T-helper 1 cell (primary cell): ENCODE measurements around the gene CDKN2AIP.

ENCODE experiments used
- DNase-seq, 5 donors: peaks; one replicate each; pipeline ENCODE4 v3.0.0-alpha.2; 2012 to 2020
- total RNA-seq, 4 donors: gene quantifications; one replicate each; lab custom pipeline; 2026; lab: John Stamatoyannopoulos, UW

Gene CDKN2AIP, protein sequence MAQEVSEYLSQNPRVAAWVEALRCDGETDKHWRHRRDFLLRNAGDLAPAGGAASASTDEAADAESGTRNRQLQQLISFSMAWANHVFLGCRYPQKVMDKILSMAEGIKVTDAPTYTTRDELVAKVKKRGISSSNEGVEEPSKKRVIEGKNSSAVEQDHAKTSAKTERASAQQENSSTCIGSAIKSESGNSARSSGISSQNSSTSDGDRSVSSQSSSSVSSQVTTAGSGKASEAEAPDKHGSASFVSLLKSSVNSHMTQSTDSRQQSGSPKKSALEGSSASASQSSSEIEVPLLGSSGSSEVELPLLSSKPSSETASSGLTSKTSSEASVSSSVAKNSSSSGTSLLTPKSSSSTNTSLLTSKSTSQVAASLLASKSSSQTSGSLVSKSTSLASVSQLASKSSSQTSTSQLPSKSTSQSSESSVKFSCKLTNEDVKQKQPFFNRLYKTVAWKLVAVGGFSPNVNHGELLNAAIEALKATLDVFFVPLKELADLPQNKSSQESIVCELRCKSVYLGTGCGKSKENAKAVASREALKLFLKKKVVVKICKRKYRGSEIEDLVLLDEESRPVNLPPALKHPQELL
- 84.6 to 133 (median 93.0) reads per million in 4 donors for total RNA-seq

DNA sequence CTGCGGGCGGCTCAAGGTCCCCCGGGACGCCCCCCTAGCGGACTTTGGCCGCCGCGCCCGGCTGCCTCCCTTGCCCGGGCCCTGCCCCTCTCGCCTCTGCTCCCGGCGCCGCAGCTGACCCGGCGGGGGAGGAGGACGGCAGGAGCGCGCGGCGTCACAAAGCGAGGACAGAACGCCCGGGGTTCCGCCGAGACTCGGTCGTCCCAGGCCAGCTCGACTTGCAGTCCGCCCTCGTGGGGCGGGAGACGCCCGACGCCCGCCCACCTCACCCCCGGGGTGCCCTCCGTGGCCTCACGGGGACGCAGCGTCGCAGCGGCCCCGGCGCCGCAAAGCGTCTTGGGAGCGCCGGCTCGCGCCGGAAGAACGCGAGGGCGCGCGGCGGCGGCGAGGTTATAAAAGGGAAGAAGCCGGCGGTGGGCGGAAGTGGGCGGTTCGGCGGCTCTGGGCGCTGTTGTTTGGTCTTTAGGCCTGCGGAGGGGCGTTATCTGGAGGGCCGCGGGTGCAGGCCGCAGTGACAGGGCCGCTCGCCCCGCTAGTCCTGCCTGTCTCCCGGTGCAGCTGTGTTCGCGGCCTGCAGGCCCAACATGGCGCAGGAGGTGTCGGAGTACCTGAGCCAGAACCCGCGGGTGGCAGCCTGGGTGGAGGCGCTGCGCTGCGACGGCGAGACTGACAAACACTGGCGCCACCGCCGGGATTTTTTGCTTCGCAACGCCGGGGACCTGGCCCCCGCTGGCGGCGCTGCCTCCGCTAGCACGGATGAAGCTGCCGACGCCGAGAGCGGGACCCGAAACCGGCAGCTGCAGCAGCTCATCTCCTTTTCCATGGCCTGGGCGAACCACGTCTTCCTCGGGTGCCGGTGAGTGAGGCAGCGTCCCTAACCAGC, at the start of gene CDKN2AIP:
CDKN2AIP (plus strand) TSS at position 423 of the 883 bp plus-strand sequence; CDS start at position 585, 162 bp downstream.
- DNase-seq = peak; percentile 87 to 96 (median 91)

DNA sequence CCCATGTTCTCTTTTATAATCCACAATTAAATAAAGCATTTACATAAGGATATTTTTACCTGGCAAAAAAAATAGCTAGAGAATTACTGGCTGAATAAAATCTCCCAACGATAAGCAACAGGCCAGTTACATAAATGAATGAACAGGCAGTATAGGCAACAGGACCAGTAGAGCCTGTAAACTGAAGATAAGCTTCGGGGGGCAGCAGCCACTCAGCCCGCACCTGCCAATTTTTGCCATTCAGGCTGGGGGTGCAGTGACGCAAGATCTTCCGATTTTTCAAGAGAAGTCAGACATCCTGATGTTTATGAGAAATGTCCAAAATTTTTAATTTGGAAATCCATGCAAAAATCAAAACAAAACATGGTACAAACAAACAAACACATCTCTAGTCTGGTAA, 49.0 kb upstream of the CDKN2AIP start:
- DNase-seq = no peak

DNA sequence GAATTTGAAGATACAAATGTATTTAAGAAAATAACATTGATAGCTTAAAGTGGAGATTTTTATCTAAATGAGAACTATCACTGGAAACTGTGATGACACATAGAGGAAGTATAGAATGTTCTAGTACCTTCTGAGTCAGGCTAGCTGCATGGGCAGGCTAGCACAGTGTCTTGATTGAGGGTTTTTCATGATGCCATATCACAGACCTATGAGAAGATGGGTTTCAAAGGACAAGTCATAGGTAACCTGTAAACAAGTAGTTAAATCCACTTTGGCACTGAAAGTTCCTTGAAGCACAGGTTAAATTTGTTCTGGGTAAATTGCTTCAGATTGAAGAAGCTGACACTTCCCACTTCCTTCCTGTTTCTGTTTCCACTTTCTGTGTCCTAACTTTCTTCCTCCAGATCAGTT, 48.2 kb upstream of the CDKN2AIP start:
- peak in 1 of 5 donors; percentile 14 for DNase-seq

DNA sequence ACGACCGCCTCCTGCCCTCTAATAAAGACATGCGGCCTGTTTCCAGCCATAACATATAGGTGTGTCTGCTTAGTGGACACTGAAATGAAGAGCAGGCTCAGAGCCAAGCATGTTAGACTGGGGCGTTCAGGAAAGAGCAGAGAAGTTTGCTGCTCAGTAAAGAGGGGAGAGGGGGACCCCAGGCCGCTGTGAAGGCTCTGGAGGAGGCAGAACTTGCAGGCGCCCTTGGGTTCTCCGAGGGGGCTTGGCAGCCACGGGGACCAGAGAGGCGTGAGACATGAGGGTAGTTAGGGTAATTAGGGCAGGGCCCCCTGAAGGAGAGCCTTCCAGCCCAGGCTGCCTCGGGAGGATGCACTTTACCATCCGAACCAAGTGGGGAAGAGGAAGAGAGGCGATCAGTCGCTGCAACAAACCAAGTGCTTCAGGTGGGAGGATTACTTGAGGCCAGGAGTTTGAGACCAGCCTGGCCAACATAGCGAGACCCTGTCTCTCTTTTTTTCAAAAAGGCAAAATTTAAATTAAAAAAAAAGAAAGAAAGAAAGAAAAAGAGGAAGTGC, 46.6 kb upstream of the CDKN2AIP start:
- no peak for DNase-seq

DNA sequence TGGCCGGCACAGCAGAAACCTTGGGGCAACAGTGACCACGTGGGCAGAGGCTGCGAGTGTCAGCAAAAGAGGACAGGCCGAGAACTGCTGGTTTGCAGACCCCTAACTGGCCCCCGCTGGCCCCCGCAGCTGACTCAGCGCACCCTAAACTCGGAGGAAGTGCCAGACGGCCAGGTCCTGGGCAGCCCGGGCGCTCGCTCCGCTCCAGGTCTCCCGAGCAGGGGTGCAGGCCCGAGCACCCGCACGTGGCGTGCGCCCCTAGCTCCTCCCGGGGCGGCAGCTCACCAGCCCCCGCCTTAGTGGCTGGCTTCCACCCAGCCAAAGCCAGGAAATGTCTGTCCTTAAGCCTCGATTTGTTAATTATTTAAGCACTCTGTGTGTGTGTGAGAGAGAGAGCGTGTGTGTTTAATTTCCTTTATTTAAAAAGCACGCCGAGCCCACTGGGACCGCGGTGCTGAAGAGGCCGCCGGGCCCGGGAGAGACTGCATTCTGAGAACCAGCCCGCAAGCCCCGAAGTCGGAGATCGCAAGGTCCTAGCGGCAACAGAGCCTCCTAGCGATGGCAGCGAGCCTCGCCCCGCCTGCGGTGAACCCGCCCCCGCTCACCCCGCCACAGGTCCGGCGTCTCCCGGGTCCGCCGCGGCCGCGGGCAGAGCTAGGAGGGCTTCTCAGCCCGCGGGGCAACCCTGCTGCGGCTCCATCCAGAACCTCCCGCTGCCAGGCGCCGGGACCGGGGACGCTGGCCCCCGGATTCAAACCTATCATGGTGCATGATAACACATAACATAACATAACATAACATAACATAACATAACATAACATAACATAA, 45.9 kb upstream of the CDKN2AIP start:
- peak in 4 of 5 donors; percentile 43 to 68 (median 46) for DNase-seq

DNA sequence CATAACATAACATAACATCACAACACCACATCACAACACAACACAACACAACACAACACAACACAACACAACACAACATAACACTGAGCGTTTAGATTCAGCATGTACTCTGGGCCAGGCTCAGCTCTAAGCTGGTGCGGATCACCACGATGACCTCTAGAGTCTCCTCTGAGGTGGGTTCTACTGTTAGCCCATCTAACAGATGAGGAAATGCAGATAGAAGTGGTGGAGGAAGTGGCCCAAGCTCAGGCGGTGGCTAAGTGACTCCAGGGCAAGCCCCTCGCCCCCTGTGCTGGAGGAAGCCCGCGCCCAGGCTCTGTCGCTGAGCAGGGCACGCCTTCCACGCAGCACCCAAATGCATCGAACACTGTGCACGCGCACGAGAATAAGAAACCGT, 45.3 kb upstream of the CDKN2AIP start:
- no peak for DNase-seq

DNA sequence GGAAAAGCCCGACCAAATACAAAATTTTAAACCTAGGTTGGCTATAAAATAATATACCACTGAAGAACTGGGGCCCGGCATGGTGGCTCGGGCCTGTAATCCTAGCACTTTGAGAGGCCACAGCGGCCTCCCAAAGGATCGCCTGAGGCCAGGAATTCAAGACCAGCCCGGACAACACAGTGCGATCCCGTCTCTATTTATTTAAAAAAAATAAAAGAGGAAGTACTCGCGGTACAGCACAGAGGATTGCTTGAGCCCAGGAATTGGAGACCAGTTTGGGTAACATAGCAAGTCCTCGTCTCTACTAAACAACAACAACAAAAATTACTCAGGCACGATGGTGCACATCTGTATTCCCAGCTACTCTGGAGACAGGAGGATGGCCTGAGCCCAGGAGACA, 44.8 kb upstream of the CDKN2AIP start:
- no peak for DNase-seq

DNA sequence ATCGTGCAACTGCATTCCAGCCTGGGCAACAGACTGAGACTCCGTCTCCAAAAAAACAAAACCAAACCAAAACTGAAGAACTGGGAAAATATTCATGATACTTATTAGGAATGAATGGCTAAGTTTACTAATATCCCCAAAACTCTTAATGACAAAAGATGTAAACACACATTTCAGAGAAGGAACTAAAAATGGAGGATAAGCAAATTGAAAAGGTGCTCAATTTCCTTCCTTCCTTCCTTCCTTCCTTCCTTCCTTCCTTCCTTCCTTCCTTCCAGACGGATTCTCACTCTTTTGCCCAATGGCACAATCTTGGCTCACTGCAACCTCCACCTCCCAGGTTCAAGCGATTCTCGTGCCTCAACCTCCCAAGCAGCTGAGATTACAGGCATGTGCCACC, 44.4 kb upstream of the CDKN2AIP start:
- no peak for DNase-seq

DNA sequence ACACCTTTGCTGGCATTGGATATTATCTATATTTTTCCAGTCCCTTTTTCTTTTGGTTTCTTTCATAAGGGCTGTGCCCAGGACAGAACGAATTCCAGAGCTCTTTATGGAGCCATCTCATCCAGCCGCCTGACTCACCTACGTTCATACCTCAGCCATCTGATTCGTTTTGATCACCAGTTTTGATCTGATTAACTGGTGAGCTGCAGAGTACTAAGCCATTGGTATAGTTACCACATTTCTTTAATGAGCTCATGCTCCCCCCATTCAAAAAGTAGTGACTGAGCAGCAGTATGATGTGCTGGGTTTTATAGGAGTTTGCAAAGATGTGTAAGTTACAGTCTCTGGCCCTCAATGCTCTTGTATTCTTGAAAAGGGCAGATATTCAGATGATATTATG, 43.0 kb upstream of the CDKN2AIP start:
- no peak for DNase-seq

DNA sequence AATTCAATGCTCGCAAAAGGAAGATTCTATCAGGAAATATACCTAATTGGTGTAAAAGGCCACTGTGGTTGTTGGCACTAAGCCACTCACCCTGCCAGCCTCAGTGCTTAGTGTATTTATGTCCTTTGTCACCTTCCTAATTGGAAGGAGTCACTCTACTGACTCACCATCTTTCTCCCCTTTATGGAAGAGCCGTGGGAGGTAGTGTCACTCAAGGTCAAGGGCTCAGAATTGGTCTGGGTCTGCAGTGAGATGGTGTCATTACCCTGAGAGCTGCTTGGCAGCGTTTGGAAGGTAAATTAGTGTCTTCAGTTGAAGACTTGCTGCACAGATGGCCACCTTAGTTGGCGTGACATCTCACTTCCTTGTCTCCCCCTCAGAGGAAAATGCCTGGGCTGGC, 41.7 kb upstream of the CDKN2AIP start:
- no peak for DNase-seq

DNA sequence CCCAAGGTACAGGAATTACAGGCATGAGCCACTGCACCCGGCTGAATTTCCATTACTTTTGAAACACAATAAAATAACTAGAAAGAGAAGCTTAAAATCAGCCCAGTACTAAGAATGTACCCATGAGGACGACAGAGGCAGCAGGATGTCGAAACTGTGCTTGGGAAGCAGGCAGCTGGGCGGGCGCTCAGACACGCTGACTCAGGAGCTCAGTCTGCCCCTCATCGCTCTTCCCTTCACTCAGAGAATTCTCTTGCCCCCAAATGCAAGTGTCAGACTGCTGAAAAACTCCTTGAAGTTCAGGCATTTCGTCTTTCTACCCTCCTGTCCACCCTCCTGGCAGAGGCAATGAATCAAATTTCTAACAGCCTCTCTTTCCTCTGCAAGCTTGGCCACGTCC, 41.0 kb upstream of the CDKN2AIP start:
- DNase-seq = no peak

DNA sequence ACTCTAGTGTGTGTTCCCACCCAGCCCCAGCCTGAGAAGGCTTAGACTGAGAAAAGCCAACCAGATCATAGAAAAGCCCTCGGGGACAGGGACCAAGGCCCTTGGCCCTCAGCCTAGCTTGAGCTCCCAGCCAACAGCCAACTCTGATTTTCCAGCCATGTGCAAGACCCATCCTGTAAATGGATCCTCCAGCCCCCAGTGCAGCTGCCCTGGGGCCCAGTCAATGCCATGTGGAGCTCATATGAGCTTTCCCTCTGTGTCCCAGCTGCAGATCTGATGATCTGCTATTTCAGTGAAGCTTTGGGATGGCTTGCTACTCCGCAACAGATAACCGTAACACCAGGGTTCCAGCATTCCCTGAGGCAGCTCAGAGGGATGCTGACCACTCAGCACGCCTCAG, 40.5 kb upstream of the CDKN2AIP start:
- DNase-seq = no peak

DNA sequence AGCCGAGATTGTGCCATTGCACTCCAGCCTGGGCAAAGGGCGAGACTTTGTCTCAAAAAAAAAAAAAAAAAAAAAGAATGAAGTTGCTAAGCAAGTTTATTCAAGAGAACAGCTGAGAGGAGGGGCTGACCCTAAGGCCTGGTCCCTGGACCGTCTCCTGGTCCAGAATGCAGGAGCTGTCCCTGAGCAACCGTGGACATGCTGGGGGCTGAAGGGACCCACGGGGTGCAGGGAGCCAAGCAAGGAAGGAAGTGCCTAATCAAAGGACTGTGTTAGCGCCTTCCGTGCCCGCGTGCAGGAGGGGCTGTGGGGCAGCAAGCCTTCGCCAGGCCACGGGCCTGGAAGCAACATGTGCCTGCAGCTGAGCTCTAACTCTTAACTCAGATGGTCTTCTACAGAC, 39.1 kb upstream of the CDKN2AIP start:
- no peak for DNase-seq

DNA sequence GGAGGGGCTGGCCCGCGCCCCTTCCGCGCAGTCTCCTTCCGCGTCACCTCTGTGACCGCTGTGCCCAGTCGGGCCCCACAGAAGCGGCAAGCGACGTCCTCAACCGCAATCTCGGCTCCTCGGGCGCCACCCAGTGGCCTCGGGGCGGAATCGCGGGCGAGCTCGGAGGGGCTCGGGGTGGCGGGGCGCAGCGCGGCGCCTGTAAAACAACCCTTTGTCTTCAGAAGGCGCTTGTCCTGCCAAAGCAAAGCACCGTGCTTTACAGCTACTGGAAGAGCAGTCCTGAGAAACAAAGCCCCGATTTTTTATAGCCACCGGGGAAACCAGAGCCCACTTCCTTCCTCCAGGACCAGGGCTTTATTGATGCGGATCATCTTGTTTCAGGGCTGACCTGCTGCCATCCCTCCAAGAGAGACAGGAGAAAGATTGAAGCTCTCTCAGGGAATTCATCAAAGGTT, 37.3 kb upstream of the CDKN2AIP start:
- peak; percentile 65 to 82 (median 79) for DNase-seq

DNA sequence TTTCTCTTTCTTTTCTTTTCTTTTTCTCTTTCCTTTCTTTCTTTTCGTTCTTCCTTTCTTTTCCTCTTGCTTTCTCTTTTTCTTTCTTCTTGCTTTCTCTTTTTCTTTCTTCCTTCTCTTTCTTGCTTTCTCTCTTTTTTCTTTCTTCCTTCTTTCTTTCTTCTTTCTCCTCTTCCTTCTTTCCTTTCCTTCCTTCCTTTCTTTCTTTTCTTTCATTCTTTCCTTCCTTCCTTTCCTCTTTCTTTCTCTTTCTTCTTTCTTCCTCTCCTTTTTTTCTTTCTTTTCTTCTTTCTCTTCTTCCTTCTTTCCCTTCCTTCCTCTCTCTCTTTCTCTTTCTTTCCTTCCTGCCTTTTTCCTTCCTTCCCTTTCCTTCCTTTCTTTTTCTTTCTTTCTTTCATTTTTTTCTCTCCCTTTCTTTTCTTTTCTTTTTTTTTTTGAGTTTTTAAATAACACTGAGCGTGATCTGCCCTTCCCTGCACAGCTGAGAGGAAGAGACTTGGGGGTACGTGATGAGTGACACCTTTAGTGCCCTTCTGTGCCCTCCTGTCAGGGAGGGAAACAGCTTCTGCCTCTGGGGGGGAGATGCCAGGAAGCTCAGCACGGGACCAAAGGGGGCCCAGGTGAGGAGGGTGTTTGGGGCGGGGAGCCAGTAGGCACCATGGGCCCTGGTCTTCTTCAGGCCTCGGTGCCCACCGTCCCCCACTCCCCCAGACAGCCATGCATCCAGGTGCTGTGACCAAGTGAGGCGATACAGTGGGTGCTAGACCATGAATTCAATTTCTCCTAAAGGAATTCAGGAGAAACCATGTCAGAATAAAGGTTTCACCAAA, 36.6 kb upstream of the CDKN2AIP start:
- no peak for DNase-seq

DNA sequence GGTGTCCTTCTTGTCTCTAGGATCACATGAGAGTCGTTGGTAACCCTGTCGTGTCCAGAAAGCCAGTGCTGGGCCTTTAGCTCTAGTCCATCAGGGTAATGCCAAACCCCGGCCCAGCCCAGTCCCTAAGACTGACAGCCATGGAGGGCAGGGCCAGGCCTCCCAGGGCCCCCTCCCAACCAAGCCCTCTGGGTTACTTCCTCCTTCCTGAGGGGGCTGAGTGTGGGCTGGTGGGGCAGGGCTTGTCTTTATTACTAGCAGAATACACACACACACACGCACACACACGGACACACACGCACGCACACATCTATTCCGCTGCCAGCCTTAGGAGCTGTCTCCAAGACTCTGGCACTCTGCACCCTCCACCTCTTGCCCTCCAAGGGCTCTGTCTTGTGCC, 35.6 kb upstream of the CDKN2AIP start:
- no peak for DNase-seq

DNA sequence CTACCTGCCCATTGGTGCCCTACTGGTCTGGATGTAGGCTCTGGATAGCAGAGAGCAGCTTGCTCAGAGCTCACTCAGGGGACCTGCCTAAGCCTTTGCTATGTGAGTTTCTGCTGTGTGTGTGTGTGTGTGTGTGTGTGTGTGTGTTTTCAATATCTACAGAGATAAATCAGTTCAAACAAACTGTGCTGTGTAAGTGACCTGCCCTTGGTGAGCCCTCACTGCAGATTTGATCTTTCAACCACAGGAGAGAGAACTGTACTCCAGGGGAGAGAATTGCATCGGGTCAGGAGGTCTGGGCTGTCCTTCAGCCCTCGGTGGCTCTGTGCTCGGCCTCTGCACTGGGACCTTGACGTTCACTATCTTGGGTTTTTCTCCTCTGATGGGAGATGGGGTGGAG, 35.0 kb upstream of the CDKN2AIP start:
- DNase-seq = no peak

DNA sequence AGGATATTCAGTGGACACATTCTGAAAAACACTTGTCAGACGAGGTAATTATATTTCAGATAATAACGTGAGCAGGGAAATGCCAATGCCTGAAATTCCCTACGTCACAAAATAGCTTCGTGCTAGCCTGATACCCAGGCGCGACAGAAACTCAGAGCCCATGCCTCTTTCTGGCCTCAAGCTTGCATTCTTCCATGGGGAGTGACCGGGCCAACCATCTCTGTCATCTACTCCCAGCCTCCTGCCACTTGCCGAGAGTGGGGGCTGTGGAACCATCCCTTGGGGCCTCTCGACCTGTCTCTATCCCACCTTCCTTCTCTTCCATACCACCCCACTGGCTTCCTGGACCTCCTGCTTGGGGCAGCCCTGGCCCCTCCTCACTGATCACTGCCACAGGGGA, 34.5 kb upstream of the CDKN2AIP start:
- DNase-seq = no peak

DNA sequence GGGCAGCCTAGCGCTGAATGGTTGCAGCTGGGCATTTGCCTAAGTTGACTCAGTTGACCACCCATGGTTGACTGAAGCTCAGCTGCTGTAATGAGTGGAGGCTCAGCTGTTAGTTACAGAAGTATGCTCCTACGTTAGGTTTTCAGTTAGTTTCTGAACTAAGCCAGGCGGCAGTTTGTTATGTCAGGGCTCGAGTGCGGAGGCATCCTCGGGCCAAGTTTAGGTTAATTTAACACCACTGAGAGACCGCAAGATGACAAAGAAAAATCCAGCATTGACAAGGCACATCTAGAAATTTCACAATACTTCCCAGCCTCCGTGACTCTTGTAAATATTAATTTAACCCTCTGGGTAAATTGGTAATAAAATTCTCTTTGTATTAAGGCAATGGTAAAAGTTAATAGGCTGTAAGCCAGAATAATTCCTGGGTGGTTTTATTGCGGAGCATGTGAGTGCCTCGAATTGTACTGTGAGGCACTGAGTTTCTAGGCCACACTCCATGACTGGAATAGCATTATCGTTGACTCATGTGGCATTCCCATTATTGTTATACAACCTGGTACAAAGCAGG, 33.1 kb upstream of the CDKN2AIP start:
- no peak for DNase-seq

DNA sequence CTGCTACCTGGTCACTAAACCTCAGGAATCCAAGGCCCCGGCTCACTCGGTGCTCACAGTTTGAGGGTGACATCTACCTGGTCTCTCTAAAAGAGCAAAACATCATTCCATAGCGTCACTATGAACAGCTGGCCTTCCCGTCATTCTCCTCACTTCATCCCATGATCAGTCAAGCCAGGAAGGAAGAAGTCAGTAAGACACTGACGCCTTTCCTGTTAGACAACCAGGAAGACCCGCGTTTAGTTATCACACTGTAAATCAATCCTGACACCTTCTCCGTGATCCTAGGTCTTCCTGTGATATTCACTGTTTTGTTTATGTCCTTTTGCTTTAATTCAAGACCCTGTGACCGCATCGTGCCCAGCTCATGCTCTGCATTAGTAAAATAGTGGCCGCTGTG, 31.6 kb upstream of the CDKN2AIP start:
- DNase-seq = no peak
